HCT116 (cell line): ENCODE measurements around the gene TAGLN. TPM values are rescaled to one million over a fixed set of nuclear protein-coding genes. Genes with fewer than 3 reads are reported as not detected.
"Not testable (repeated sequence)": the region's sequence is repeated elsewhere in the genome, so short reads cannot be mapped to it uniquely, and the experiment has no call there.

ENCODE experiments used
- ATAC-seq: fragments of 200-7000 bp; cut with Tn5 transposase; 2 replicates; pipeline ENCODE4 v1.9.1; 2020; ENCODE audit warnings: mild to moderate bottlenecking, moderate library complexity
- BruUV-seq: library from RNA; stranded (reverse); fragments of 400-500 nt; replicated peaks from 2 replicates; lab custom pipeline; 2021; lab: Mats Ljungman, UMichigan
- CTCF ChIA-PET: fragments of 300-600 bp; sonication (Branson Sonifier 250); formaldehyde crosslinking; loops from one replicate; lab custom pipeline; 2021; ENCODE audit warnings: antibody characterized with exemption; lab: Charles Lee
- POLR2A ChIA-PET: fragments of 300-600, 350-600 bp; sonication (Branson Sonifier 250); formaldehyde crosslinking; loops from one replicate; lab custom pipeline; 2021; ENCODE audit warnings: antibody characterized with exemption; lab: Charles Lee
- RAD21 ChIA-PET, 2 experiments: fragments of 300-600 bp; sonication (Branson Sonifier 250); formaldehyde crosslinking; loops; one replicate each; lab custom pipeline; 2023; ENCODE audit warnings: low total read pairs in 2 of 2; ENCODE audit not compliant: uncharacterized antibody in 2 of 2, unreplicated experiment in 2 of 2, low non-redundant PET in 1 of 2; lab: Charles Lee
- DNase-seq: peaks from one replicate; pipeline ENCODE4 v3.0.0-alpha.2; 2010; ENCODE audit warnings: low read depth, low spot score
- H2AFZ ChIP-seq: fragments of 200-600 bp; shearing (Covaris generic), sonication (generic); 2 replicates; pipeline ENCODE4 v1.6.1; 2017; ENCODE audit warnings: low read depth, mixed run types, mixed read lengths, antibody characterized with exemption, low read length; ENCODE audit not compliant: poor library complexity, severe bottlenecking
- H3K27ac ChIP-seq: 2 replicates; pipeline ENCODE4 v1.5.1; 2012; ENCODE audit warnings: low read depth, low read length
- H3K27me3 ChIP-seq: fragments of 200-600 bp; sonication (generic); 2 replicates; pipeline ENCODE4 v1.6.1; 2016; ENCODE audit warnings: mixed run types, low read length, mixed read lengths; ENCODE audit not compliant: insufficient read depth
- H3K36me3 ChIP-seq, 2 experiments: fragments of 200-500 bp in 1 of 2; fragments of 200-600 bp in 1 of 2; sonication (Bioruptor generic) in 1 of 2; sonication (generic) in 1 of 2; 2 replicates each; pipeline versions ENCODE4 v1.5.1 to v1.6.1; 2014 to 2016; ENCODE audit warnings: low read length in 2 of 2, inconsistent platforms in 1 of 2, mixed read lengths in 1 of 2, mixed run types in 1 of 2; ENCODE audit not compliant: insufficient read depth in 2 of 2, control insufficient read depth in 1 of 2
- H3K4me1 ChIP-seq, 2 experiments: fragments of 200-600 bp in 1 of 2; sonication (generic) in 1 of 2; 2 replicates each; pipeline versions ENCODE4 v1.5.1 to v1.6.1; 2012 to 2017; ENCODE audit warnings: low read length in 2 of 2, inconsistent platforms in 1 of 2, mild to moderate bottlenecking in 1 of 2, mixed read lengths in 1 of 2, mixed run types in 1 of 2, moderate library complexity in 1 of 2; ENCODE audit not compliant: insufficient read depth in 2 of 2, control insufficient read depth in 1 of 2
- H3K4me2 ChIP-seq: fragments of 200-600 bp; sonication (generic); 2 replicates; pipeline ENCODE4 v1.6.1; 2017; ENCODE audit warnings: mixed run types, low read length, mixed read lengths
- H3K4me3 ChIP-seq, 2 experiments: fragments of 200-600 bp in 1 of 2; sonication (generic) in 1 of 2; replicated peaks in 1 of 2; 2 replicates each; pipeline ENCODE4 v1.5.1; 2011 to 2016; ENCODE audit warnings: low read length in 2 of 2, control low read depth in 1 of 2, low read depth in 1 of 2, mild to moderate bottlenecking in 1 of 2, mixed read lengths in 1 of 2, mixed run types in 1 of 2
- H3K79me2 ChIP-seq: fragments of 200-600 bp; sonication (generic); 2 replicates; pipeline ENCODE4 v1.6.1; 2017; ENCODE audit warnings: mild to moderate bottlenecking, mixed run types, low read length, moderate library complexity, mixed read lengths; ENCODE audit not compliant: insufficient read depth
- H3K9ac ChIP-seq: fragments of 200-600 bp; sonication (generic); 2 replicates; pipeline ENCODE4 v1.6.1; 2016; ENCODE audit warnings: low read length, mixed read lengths
- H3K9me2 ChIP-seq: fragments of 200-600 bp; sonication (generic), shearing (Covaris generic); 2 replicates; pipeline ENCODE4 v1.6.1; 2017; ENCODE audit warnings: mixed run types, mild to moderate bottlenecking, moderate library complexity; ENCODE audit not compliant: insufficient read depth
- H3K9me3 ChIP-seq, 2 experiments: fragments of 200-500 bp in 1 of 2; fragments of 200-600 bp in 1 of 2; sonication (Bioruptor generic) in 1 of 2; sonication (generic) in 1 of 2; 2 replicates each; pipeline ENCODE4 v1.6.1; 2014 to 2017; ENCODE audit warnings: low read length in 2 of 2, mixed read lengths in 2 of 2, inconsistent platforms in 1 of 2, low read depth in 1 of 2, mild to moderate bottlenecking in 1 of 2, mixed run types in 1 of 2, moderate library complexity in 1 of 2; ENCODE audit not compliant: control insufficient read depth in 1 of 2, insufficient read depth in 1 of 2
- H4K20me1 ChIP-seq: fragments of 200-600 bp; sonication (generic), shearing (Covaris generic); 2 replicates; pipeline ENCODE4 v1.6.1; 2017; ENCODE audit warnings: mixed run types, mild to moderate bottlenecking, moderate library complexity; ENCODE audit not compliant: insufficient read depth
- CBX3 ChIP-seq: IDR thresholded peaks from 2 replicates; pipeline ENCODE4 v1.6.1; 2012; ENCODE audit warnings: low read depth
- SIN3A ChIP-seq: IDR thresholded peaks from 2 replicates; pipeline ENCODE4 v1.6.1; 2012; ENCODE audit warnings: low read depth
- ZFX ChIP-seq: fragments of 450-650 bp; IDR thresholded peaks from 2 replicates; pipeline ENCODE4 v1.6.1; 2017
- intact Hi-C: fragments of 100-400 bp; cut with micrococcal nuclease; formaldehyde crosslinking; loops from 2 replicates; pipeline ENCODE4 v1.10.0; 2022
- total RNA-seq: library from RNA; stranded (reverse); gene quantifications from one replicate; pipeline ENCODE4 v1.2.1, GENCODE V29; 2021; ENCODE audit not compliant: unreplicated experiment
- TF ChIP-seq, protein P1 (sequence below): IDR thresholded peaks from 2 replicates; pipeline ENCODE4 v1.6.1; 2011; ENCODE audit warnings: mild to moderate bottlenecking, low read length, moderate library complexity; ENCODE audit not compliant: insufficient replicate concordance; ENCODE audit errors: extremely low read depth

The TAGLN gene
- total RNA-seq, 1 experiment from 2014 or later = 10.0 TPM

GRCh38 chr11:117182551-117182935 is 16.6 kb upstream of the TAGLN start:
- no peaks in the 10 kb centered on the region for H3K79me2 ChIP-seq
- ChIA-PET CTCF (interaction anchor here (2.4 to 5.3 kb wide), 3 partner anchors 39 to 44 kb away, joined by 6 to 30 read pairs (median 13); partner anchors contain the start of gene PAFAH1B2), RAD21 (no interaction called here), POLR2A (no interaction called here)
- H4K20me1 ChIP-seq = no peaks in the 10 kb centered on the region
- H3K4me1 ChIP-seq = peaks cover 22 to 33% of the 10 kb centered on the region in 2 experiments
- H3K4me2 ChIP-seq = no peak overlapping the region
- no peaks in the 10 kb centered on the region for H3K9me2 ChIP-seq
- H3K9me3 ChIP-seq = no peaks in the 10 kb centered on the region
- no TSS peak for BruUV-seq
- no peak overlapping the region for H3K4me3 ChIP-seq
- TF ChIP-seq SIN3A = no peak
- TF ChIP-seq ZFX = no peak
- no peak for TF ChIP-seq CBX3
- TF ChIP-seq, protein P1, sequence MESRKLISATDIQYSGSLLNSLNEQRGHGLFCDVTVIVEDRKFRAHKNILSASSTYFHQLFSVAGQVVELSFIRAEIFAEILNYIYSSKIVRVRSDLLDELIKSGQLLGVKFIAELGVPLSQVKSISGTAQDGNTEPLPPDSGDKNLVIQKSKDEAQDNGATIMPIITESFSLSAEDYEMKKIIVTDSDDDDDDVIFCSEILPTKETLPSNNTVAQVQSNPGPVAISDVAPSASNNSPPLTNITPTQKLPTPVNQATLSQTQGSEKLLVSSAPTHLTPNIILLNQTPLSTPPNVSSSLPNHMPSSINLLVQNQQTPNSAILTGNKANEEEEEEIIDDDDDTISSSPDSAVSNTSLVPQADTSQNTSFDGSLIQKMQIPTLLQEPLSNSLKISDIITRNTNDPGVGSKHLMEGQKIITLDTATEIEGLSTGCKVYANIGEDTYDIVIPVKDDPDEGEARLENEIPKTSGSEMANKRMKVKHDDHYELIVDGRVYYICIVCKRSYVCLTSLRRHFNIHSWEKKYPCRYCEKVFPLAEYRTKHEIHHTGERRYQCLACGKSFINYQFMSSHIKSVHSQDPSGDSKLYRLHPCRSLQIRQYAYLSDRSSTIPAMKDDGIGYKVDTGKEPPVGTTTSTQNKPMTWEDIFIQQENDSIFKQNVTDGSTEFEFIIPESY = no peak
- H3K27ac ChIP-seq = no peak overlapping the region
- ATAC-seq = no peak
- no peak for DNase-seq
- no peak overlapping the region for H3K9ac ChIP-seq
- no peak overlapping the region for H2AFZ ChIP-seq
- intact Hi-C loops = no loop called here
- H3K36me3 ChIP-seq = no peaks in the 10 kb centered on the region; a peak in 2 of 4 replicates
- no peaks in the 10 kb centered on the region for H3K27me3 ChIP-seq

DNA sequence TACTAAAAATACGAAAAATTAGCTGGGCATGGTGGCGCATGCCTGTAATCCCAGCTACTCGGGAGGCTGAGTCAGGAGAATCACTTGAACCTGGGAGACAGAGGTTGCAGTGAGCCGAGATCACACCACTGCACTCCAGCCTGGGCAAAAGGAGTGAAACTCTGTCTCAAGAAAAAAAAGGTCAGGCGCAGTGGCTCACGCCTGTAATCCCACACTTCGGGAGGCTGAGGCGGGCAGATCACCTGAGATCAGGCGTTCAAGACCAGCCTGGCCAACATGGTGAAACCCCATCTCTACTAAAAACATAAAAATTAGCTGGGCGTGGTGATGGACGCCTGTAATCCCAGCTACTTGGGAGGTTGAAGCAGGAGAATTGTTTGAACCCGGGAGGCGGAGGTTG is 16.0 kb upstream of the TAGLN start:
- H3K4me1 ChIP-seq = peaks cover 16 to 26% of the 10 kb centered on the region in 2 experiments
- POLR2A ChIA-PET, intact Hi-C loops, H3K9ac ChIP-seq, DNase-seq, RAD21 ChIA-PET, H3K27ac ChIP-seq, ATAC-seq, H3K36me3 ChIP-seq, BruUV-seq, H4K20me1 ChIP-seq, H2AFZ ChIP-seq, H3K9me2 ChIP-seq, H3K9me3 ChIP-seq, H3K4me3 ChIP-seq, H3K79me2 ChIP-seq, H3K4me2 ChIP-seq, H3K27me3 ChIP-seq: not testable (repeated sequence)
- CTCF ChIA-PET = interaction anchor here (2.9 kb wide), 1 partner anchor 39 kb away, joined by 6 read pairs; the partner anchor contains the start of gene PAFAH1B2
